ENCODE data around the gene NUDT7.

DNA sequence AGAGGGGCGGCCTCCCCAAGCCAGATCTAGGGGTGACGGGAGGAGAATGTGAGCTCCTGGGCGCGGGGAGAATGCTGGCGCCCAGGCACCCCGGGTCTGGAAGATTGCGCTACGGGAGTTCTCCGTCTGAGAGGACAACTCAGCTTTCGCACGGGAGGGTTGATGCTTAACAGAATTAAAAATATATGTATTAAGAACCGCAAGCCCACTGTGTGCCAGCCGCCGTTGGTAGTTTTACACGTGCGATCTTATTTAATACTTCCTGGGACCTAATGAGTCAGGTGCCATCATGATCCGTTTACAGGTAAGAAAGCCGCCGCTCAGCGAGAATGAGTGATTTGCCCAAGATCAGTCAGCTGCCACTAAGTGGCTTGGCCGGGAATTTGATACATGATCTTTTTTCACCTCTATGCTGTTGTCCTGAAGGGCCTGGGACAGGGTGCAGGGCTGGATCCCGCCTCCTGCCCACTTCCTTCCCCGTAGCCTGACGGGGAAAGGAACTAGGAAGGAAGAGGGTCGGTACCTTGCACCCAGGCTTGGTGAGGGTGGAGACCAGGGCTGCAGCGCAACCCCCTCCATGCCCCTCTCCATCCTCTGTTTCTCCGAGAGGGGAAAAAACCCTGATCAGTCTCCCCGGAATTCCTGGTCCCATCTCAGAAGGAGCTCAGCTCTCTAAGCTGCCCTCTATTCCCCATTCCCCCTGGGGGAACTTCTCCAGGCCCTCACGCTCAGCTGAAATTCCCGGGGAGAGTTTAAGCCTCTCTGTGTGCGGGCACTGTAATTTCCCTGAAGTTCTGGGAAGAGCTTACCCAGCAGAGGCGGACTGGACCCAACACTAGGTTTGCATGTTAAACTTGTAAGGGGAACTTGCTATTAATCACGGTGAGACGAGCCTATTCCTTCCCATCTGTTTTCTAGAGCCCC is 67.0 kb downstream of the NUDT7 start:
- TF ChIP-seq, protein P1, sequence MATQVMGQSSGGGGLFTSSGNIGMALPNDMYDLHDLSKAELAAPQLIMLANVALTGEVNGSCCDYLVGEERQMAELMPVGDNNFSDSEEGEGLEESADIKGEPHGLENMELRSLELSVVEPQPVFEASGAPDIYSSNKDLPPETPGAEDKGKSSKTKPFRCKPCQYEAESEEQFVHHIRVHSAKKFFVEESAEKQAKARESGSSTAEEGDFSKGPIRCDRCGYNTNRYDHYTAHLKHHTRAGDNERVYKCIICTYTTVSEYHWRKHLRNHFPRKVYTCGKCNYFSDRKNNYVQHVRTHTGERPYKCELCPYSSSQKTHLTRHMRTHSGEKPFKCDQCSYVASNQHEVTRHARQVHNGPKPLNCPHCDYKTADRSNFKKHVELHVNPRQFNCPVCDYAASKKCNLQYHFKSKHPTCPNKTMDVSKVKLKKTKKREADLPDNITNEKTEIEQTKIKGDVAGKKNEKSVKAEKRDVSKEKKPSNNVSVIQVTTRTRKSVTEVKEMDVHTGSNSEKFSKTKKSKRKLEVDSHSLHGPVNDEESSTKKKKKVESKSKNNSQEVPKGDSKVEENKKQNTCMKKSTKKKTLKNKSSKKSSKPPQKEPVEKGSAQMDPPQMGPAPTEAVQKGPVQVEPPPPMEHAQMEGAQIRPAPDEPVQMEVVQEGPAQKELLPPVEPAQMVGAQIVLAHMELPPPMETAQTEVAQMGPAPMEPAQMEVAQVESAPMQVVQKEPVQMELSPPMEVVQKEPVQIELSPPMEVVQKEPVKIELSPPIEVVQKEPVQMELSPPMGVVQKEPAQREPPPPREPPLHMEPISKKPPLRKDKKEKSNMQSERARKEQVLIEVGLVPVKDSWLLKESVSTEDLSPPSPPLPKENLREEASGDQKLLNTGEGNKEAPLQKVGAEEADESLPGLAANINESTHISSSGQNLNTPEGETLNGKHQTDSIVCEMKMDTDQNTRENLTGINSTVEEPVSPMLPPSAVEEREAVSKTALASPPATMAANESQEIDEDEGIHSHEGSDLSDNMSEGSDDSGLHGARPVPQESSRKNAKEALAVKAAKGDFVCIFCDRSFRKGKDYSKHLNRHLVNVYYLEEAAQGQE (IDR thresholded peaks at IDR 0.05; ENCODE audit: insufficient read depth in 1 of 2, low read depth in 2 of 2, low read length in 2 of 2): no peak
- TF ChIP-seq POLR2AphosphoS5 (IDR thresholded peaks at IDR 0.05; ENCODE audit: low read depth, low read length) (no peak), TAF1 (IDR thresholded peaks at IDR 0.05; ENCODE audit: borderline replicate concordance, insufficient read depth, low read length) (no peak), SIN3A (IDR thresholded peaks at IDR 0.05; ENCODE audit: borderline replicate concordance, insufficient read depth, low read length) (no peak)
